ENCODE results near the gene DUS1L.

Gene DUS1L

DNA sequence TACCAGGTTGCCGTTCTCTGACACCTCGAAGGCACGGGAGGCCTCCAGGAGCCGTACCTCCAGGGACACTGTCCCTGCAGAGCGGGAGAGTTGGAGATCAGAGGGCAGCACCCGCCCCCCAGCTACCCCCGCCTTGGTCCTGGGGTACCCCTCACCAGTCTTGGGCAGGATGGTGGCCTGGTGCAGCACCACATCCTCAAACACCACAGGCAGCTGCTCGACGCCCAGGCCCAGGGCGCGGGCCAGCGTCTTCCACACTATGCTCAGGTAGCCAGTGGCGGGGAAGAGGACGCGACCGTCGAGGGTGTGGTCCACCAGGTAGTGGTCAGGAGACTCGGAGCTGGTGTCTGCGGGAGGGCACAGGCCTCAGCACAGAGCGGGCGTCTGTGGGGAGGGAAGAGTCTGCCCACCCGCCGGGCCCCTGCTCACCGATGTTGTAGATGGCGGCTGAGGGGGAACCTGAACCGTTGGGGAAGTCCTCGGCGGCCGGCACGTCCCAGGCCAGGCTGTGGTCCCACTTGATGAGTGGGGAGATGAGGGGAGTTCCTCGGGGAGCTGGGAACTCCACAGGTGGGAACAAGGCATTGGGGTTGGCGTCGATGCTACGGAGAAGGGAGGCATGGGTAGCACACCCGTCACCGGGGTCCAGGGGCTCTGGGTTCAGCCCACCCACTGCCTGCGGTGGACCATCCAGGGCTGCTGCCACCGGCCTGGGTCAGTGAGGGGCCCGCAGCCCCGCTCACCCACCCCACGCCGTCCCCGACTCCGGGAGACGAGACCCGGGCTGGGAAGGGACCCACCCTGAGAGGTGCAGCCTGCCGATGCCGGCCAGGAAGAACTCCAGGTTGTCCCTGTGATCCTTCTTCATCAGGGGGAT lies 22.6 kb upstream of the DUS1L start:
- no peak for DNase-seq (ENCODE audit: low read depth in 2 of 2)

DNA sequence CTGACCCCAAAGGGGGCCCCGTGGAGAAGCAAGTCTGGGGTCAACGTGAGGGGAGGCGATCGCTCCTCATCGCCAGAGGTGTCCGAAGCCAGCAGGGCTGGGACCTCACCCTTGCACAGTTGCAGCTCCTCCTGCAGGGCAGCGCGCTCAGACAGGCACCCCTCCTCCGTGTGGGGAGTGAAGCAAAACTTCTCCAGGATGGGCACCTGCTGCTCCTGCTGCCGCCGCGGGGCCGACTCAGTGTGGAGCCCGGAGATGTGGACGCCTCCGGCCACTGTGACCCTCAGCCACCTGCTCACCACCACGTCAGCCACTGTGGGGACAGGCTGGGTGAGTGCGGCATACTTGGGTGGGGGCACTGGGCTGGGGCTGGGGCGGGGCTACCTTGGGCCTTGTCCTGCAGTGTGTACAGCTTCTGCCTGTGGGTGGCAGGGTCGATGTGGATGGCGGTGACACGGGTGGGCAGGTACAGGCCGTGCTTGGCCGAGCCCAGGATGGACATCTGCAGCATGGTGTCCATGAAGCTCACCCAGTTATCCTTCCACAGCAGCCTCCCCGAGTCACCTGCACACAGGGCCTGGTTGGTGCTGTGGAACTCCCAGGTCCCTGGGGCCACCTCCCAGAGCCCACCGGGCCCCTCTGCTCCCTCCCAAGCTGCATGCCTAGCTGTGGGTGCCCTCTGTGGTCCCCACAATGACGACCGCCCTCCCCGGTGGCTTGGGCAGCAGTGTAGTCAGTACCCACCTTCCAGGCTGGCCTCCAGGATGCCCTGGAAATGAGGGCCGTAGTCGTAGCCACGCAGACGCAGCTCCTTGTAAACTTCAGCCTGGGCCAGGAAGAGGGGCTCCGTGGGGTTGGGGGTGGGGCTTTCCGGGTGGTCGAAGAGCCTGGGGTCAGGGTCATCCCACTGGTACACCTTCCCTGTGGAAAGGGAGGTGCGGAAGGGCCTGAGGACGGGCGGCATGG lies 21.6 kb upstream of the DUS1L start:
- DNase-seq (ENCODE audit: low read depth in 2 of 2) = no peak

DNA sequence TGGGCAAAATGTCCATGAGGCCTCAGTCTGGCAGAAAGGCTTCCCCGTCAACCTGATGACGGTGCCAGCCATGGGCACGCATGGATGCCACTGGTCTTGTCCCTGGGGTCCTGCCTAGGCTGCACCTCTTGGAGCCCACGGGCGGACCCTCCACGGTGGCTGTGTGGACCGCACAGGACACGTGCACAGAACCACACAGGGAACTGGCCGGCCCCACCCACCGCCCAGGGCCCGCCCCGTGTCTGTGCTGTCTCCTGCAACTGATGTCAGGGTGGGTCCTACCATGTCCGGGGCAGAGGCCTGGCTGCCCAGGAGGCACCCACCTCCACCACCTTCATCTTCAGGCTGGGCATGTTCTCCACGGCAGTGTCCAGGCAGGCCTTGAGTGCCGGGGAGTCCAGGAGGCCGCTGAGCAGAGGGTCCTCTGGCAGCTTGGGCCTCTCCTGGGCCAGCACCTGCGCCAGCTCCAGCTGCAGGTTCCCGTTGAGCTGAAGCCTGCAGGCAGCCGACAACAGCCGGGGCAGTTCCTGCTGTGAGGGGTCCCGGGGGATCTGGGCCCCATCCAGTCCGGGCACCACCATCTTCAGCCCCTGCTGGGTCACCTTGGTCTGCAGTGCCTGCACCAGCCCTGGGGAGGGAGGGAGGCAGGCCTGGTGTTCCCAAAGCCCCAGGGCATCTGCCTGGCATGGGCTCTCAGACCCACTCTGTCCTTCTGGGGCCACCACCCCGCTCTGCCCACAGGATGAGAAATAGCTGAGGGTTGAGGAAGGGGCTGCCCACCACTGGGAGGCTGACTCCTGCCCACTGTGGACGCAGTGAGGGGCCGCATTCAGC lies 20.5 kb upstream of the DUS1L start:
- DNase-seq (ENCODE audit: low read depth in 2 of 2) = no peak

- DNase-seq (ENCODE audit: low read depth in 2 of 2) = no peak
These were observed 19.6 kb upstream of the DUS1L start for GRCh38 chr17:82085031-82085861.

GRCh38 chr17:82084373-82085030 lies 18.9 kb upstream of the DUS1L start:
- no peak for DNase-seq (ENCODE audit: low read depth in 2 of 2)

DNA sequence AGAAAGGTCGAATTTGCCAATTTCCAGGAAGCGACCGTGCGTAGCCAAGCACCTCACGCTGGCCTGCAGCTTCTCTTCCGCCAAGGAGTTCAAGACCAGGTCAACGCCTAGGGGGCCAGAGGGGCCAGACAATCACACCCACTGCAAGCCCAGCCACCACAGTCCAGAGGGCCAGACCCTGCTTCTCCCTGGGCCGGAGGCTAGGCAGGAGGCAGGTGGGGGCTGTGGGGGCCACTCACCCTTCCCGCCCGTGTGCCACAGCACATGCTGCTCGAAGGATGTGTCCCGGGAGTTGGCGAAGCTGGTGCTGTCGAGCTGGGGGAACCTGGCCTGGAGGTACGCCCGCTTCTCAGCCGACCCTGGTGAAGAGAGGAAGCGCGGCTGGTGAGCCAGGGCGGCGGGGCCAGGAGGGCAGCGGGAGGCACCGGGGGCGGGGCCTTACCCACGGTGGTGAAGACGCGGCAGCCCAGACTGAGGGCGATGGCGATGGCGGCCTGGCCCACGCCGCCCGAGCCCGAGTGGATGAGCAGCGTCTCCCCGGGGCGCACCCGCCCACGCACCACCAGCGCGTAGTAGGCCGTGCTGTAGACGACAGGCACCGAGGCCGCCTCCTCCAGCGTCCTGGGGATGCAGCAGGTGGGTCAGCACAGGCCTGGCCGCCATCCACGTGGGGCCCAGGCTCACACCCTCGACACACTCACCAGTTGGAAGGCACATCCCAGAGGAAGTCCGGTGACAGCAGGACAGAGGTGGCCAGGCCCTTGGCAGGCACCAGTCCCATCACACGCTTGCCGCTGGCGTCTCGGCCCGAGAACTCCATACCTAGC lies 18.1 kb upstream of the DUS1L start:
- DNase-seq (ENCODE audit: low read depth in 2 of 2) = no peak

GRCh38 chr17:82083009-82083408 lies 17.4 kb upstream of the DUS1L start:
- DNase-seq (ENCODE audit: low read depth in 2 of 2) = no peak

DNA sequence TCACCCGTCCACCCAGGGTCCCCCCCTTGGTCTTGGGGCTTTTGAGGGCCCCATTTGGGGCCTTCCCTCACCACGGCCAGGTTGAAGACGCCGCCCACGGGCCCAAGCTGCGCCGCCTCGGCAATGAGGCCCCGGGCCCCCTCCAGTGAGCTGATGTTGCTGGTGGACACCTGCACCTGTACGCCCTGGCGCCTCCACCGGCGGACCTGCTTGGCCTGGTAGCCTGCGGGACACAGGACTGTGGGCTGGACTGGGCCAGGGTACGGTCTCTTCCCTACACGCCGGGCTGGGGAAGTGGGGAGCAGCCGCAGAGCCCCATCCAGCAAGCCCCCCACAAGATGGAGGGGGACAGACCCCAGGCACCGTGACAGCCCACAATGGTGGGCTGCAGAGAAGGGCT lies 16.9 kb upstream of the DUS1L start:
- DNase-seq (ENCODE audit: low read depth in 2 of 2) = no peak

- no peak for DNase-seq (ENCODE audit: low read depth in 2 of 2)
These were observed 16.4 kb upstream of the DUS1L start for GRCh38 chr17:82081966-82082365.

DNA sequence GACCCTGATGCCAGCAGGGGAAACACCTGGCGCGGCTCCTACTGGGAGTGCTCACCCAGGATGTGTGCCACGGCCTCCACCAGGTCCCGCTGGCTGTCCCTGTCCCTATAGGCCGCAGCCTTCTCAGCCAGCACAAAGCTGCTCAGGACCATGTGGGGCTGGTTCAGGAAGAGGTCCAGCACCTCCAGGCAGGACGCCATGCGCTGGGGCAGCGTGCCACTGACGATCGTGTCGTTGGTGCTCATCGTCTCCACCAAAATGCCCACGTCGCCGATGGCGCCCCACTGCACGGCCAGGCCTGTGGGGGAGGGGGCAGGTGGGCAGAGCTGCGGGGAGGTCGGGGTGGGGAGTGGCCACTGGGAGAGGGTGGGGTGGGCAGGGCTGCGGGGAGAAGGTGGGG lies 15.9 kb upstream of the DUS1L start:
- DNase-seq (ENCODE audit: low read depth in 2 of 2) = no peak

DNA sequence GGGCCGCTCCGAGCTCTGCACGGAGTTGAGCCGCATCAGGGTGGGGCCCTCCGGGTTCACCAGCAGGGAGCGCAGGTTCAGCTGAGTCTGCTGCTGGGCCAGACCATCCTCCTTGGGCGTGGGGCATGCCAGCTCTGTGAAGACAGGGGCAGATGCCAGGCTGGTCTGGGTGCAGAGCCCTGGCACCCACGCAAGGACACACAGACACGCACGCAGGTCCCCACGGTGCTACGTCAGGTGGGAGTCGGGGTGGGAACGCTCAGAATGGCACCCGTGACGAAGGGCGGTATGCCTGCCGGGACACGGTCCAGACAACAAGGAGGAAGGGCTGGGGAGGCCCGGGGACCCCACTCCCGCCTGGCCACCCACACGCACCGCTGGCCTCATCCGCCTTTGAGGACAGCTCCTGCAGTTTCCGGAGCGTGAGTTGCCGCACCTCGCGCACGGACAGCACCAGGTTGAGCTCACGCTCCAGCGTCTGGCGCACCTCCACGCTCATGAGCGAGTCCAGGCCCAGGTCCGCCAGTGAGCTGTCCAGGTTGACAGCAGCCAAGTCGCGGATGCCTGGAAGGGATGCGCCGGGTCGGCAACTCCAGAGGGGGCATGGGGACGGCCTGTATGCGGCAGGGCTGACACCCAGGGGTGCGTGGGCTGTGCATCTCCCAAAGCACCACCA lies 15.3 kb upstream of the DUS1L start:
- no peak for DNase-seq (ENCODE audit: low read depth in 2 of 2)

DNA sequence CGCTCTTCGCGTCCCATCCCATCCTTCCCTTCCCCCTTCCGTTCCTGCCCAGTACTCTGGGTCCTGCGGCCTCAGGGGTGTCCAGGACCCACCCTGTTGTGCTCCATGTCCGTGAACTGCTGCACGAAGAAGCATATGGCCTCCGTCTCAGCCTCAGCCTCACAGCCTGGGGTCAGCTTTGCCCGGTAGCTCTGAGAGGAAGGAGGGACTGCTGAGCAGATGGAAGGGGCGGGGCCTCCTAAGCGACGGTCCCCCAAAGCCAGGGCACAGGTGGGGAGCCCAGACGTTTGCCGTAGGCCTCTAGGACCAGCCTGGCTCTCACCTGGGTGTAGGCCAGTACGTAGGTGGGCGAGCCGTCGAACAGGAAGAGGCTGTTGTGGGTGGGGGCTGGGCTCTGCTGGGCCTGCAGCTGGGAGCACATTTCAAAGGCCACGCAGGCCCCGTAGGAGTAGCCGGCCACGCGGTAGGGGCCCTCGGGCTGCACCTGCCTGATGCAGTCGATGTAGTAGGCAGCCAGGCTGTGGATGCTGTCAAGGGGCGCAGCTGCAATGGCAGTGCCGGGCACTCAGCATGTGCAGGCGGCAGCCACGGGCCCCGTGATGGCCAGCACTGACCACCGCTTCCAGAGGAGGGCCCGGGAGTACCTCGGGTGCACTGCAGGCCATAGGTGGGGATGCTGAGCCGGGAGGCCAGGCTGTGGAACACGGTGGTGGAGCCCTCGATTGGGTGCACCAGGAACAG lies 14.6 kb upstream of the DUS1L start:
- no peak for DNase-seq (ENCODE audit: low read depth in 2 of 2)

DNA sequence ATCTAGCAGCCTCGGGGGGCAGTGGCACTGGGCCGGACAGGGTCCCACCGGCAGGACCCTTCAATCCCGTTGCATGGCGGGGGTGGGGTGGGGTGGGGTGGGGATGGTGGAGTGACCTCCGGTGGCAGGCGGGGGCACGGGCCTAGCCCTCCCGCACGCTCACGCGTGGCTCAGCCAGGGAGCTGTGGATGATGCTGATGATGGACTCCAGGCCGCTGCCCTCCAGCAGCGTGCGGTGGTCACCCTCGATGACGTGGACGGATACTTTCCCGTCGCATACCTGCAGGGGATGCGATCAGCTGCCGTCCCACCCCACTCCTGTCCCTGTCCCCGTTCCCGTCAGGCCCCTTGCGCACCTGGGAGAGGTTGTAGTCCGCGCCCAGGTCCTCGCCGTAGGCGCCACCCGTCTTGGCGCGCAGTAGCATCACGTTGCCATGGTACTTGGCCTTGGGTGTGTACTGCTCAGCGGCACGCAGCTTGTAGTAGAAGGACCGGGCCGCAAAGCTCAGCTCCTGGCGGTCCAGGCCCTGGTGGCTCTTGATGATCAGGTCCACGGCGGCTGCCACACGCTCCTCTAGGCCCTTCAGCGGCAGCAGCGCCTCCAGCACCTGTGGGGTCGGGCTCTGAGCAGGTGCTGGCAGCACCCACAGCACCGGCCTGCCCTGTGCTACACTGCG lies 13.5 kb upstream of the DUS1L start:
- DNase-seq (ENCODE audit: low read depth in 2 of 2) = no peak

- no peak for DNase-seq (ENCODE audit: low read depth in 2 of 2)
These were observed 12.8 kb upstream of the DUS1L start for GRCh38 chr17:82078433-82078832.

GRCh38 chr17:82077617-82078358 lies 12.2 kb upstream of the DUS1L start:
- no peak for DNase-seq (ENCODE audit: low read depth in 2 of 2)

DNA sequence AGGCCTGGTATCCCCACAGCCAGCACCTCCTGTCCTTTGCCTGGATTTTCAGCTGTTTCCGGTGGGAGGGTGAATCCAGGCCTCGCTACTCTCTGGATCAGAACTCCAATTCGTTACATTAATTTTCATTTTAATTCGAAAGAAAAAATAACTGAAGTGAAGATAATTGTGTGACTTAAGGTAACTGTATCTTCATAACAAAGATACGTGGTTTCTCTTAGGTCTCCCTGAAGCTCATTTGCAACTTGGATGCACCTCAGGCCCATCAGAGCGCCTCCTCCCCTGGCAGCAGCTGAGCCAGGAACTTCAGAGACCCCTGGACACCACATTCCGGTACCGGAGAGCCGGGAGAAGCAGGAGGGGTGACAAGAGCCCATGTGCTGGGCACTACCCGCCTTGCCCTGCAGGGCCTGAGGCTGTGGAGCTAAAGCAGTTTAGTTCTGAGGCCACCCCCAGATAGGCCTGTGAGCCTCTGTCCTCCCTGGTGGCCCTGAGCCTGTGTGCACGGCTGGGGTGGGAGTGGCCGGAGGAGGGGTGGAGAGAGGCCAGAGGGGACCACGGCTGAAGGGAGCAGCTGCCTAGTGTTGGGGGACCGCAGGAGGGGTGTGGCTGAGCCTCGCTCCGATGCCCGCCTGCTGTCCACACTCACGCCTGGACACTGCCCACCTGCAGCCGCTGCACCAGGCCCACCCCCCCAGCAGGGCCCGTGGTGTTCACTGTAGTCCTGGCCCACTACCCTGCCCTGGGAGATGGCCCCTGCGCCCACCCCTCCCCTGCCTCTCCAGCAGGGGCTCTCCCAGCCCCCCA lies 11.4 kb upstream of the DUS1L start:
- DNase-seq (ENCODE audit: low read depth in 2 of 2) = no peak

All from fibroblast of skin of left quadriceps (primary cell).